Chondrocyte (in vitro differentiated cells): ENCODE measurements around the gene KDM1B. TPM values are rescaled to one million over a fixed set of nuclear protein-coding genes. Genes with fewer than 3 reads are reported as not detected.

Experiments
- DNase-seq: peaks from one replicate; pipeline ENCODE4 v3.0.0; 2021; ENCODE audit warnings: mixed read lengths, low spot score
- H3K27ac Mint-ChIP-seq: one replicate; pipeline ENCODE4 v1.8.0; 2021; ENCODE audit warnings: mild to moderate bottlenecking, moderate library complexity, mixed read lengths; ENCODE audit not compliant: unreplicated experiment
- H3K27me3 Mint-ChIP-seq: 2 replicates; pipeline ENCODE4 v1.8.0; 2021; ENCODE audit warnings: low read depth, mixed read lengths
- H3K36me3 Mint-ChIP-seq: 2 replicates; pipeline ENCODE4 v1.8.0; 2021; ENCODE audit warnings: low read depth, mixed read lengths
- H3K4me1 Mint-ChIP-seq: 2 replicates; pipeline ENCODE4 v1.8.0; 2021; ENCODE audit warnings: low read depth, mild to moderate bottlenecking, mixed read lengths
- H3K4me3 Mint-ChIP-seq: one replicate; pipeline ENCODE4 v1.8.0; 2021; ENCODE audit warnings: mild to moderate bottlenecking, moderate library complexity, mixed read lengths; ENCODE audit not compliant: unreplicated experiment
- H3K9me3 Mint-ChIP-seq: 2 replicates; pipeline ENCODE4 v1.8.0; 2021; ENCODE audit warnings: low read depth, mixed read lengths
- CTCF ChIP-seq: fragments of 200-600 bp; sonication (generic); IDR thresholded peaks from 2 replicates; pipeline ENCODE4 v1.5.0; 2021; ENCODE audit warnings: antibody characterized with exemption, mild to moderate bottlenecking, moderate library complexity
- long read RNA-seq: library from polyadenylated mRNA; stranded (forward); transcript quantifications from one replicate; pipeline ENCODE4 v2.0.0, GENCODE V29; 2021
- total RNA-seq: library from RNA; stranded (reverse); gene quantifications from 3 replicates; pipeline ENCODE4 v1.2.1, GENCODE V29; 2021

Gene KDM1B
- total RNA-seq = 12.4 to 13.7 TPM (median 12.7 TPM) in 3 replicates
- long read RNA-seq, partial matches to known transcripts = 4 of 28 reads
- long read RNA-seq, other reads (novel, unspliced or antisense) = 24 of 28 reads

GRCh38 chr6:18155150-18155863 is at the start of gene KDM1B:
Gene KDM1B (plus strand): TSS chr6:18155422. CDS start chr6:18159896, 4,474 bp downstream.
- Mint-ChIP-seq H3K4me3 (peak within 1 kb of the TSS; percentile 98), H3K9me3 (no peaks in the 10 kb centered on the region), H3K27me3 (no peaks in the 10 kb centered on the region), H3K36me3 (peaks cover 4% of the 10 kb centered on the region), H3K4me1 (peaks cover 15% of the 10 kb centered on the region), H3K27ac (peak within 1 kb of the TSS; percentile 99)
- TF ChIP-seq CTCF = no peak
- DNase-seq = peak; percentile 99

GRCh38 chr6:18107061-18107460 is 48.2 kb upstream of the KDM1B start:
- DNase-seq = no peak
- Mint-ChIP-seq H3K36me3 (peaks cover 4% of the 10 kb centered on the region), H3K4me1 (peaks cover 5% of the 10 kb centered on the region), H3K27me3 (no peaks in the 10 kb centered on the region), H3K27ac (no peak overlapping the region), H3K9me3 (peaks cover 10% of the 10 kb centered on the region), H3K4me3 (no peak overlapping the region)
- no peak for TF ChIP-seq CTCF

- peaks cover 4% of the 10 kb centered on the region for H3K36me3 Mint-ChIP-seq
These were observed 45.1 kb upstream of the KDM1B start for GRCh38 chr6:18110162-18110561.

GRCh38 chr6:18115356-18115755 is 39.9 kb upstream of the KDM1B start:
- H3K4me1 Mint-ChIP-seq = no peaks in the 10 kb centered on the region
- H3K36me3 Mint-ChIP-seq = no peaks in the 10 kb centered on the region
- H3K27ac Mint-ChIP-seq = no peak overlapping the region
- peaks cover 3% of the 10 kb centered on the region for H3K9me3 Mint-ChIP-seq
- H3K4me3 Mint-ChIP-seq = no peak overlapping the region
- no peak for DNase-seq
- TF ChIP-seq CTCF = no peak
- no peaks in the 10 kb centered on the region for H3K27me3 Mint-ChIP-seq

More at GRCh38 chr6:18110162-18110561, 45.1 kb upstream of the KDM1B start:
- H3K4me1 Mint-ChIP-seq = no peaks in the 10 kb centered on the region
- no peaks in the 10 kb centered on the region for H3K27me3 Mint-ChIP-seq
- no peak for TF ChIP-seq CTCF
- no peak for DNase-seq
- H3K27ac Mint-ChIP-seq = no peak overlapping the region
- peaks cover 13% of the 10 kb centered on the region for H3K9me3 Mint-ChIP-seq
- no peak overlapping the region for H3K4me3 Mint-ChIP-seq

- no peak overlapping the region for H3K27ac Mint-ChIP-seq
- no peaks in the 10 kb centered on the region for H3K36me3 Mint-ChIP-seq
- TF ChIP-seq CTCF = no peak
- H3K9me3 Mint-ChIP-seq = peaks cover 3% of the 10 kb centered on the region
- DNase-seq = no peak
- peaks cover 3% of the 10 kb centered on the region for H3K4me1 Mint-ChIP-seq
- no peak overlapping the region for H3K4me3 Mint-ChIP-seq
- H3K27me3 Mint-ChIP-seq = no peaks in the 10 kb centered on the region
These were observed 38.1 kb upstream of the KDM1B start for GRCh38 chr6:18117136-18117535.
